ENCODE measurements around the gene FCN1.

FCN1 gene

GRCh38 chr9:134855900-134856377, 61.8 kb downstream of the FCN1 start:
- H3K4me3 Mint-ChIP-seq: no peak overlapping the region
- H3K9me3 Mint-ChIP-seq: no peaks in the 10 kb centered on the region
- DNase-seq (no peak), ATAC-seq (replicated peaks) (no peak)
- H3K4me1 Mint-ChIP-seq (ENCODE audit: low read depth in 2 of 2): no peaks in the 10 kb centered on the region
- no peak overlapping the region for H3K27ac Mint-ChIP-seq
- peaks cover 28 to 64% of the 10 kb centered on the region in 2 donors for H3K27me3 Mint-ChIP-seq
- no peaks in the 10 kb centered on the region for H3K36me3 Mint-ChIP-seq (ENCODE audit: insufficient read depth)
